Limb (tissue), 2 donors: Measurements from ENCODE around the gene CPNE1.
"Not testable (repeated sequence)": the region's sequence is repeated elsewhere in the genome, so short reads cannot be mapped to it uniquely, and the experiment has no call there.

Experiments
- DNase-seq, 2 donors: peaks; one replicate each; pipeline ENCODE4 v3.0.0-alpha.2; 2016; ENCODE audit errors: extremely low spot score in 2 of 2

The CPNE1 gene

DNA sequence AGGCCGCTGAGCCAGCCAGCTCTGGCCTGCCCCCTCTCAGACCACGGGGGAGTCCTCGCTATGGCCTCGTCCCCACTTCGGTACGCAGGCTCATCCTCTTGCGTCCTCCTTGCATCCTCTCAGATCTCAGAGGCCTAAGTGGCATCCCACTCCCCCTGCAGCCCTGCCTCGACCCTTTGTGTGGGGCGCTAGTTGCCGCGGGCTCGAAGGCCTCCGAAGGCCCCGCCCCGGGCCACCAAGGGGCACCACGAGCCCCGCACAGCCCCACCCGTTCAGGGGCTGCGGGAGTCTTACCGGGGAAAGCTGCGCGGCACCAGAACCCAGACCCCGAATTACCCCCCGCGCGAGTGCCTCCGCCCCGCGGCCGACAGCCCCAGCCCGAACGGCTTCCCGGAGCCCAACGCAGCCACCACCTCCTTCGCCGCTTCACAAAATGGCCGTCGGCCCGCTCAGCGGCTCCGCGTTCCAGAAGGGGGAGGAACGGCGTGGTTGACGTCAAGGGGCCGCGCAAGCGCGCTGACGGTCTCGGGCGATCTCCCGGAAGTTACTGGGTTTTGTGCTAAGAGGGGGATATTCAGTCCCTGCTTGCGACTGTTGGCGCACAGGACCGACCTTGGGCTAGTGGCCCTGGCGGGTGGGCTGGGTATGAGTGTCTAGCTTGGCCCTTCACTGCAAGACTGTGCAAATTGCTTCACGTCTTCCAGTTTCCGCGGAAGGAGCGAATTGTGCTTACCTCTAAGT, at the start of gene CPNE1, which contains the start of gene RBM12:
TSS of gene CPNE1 (minus strand) at position 435 of the 741 bp plus-strand sequence. CDS start 31,977 bp downstream, outside the sequence.
TSS of gene RBM12 (minus strand) at position 435 of the 741 bp plus-strand sequence. CDS start 9,578 bp downstream, outside the sequence.
- DNase-seq, result peak; percentile 96

- no peak for DNase-seq
Observed at GRCh38 chr20:35714127-35714526, 49.4 kb upstream of the CPNE1 start.

- DNase-seq, result not testable (repeated sequence)
Observed at GRCh38 chr20:35713120-35713519, 48.4 kb upstream of the CPNE1 start.

DNA sequence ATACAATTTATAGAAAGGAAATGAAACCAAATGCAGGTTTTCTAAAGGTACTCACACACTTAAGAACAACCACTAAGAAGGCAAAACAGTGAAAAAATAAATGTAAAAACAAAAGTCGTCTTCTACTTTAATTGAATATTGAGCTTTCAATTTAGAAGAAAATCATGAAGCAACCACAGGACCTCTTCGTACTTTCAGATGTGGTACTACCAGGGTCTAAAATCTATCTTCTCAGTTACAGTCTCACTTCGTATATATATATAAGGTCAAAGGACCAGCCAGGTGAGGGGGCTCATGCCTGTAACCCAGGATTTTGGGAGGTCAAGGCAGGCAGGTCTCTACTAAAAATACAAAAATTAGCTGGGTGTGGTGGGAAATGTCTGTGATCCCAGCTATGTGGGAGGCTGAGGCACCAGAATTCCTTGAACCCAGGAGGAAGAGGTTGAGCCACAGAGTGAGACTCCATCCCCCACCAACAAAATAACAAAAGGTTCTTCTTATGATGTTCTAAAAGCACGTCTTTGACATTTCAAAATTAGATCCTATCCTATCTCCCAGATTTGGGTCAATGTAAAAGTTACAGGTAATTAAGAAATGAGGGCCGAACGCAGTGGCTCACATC, 47.0 kb upstream of the CPNE1 start:
- no peak for DNase-seq

GRCh38 chr20:35710884-35711587, 46.3 kb upstream of the CPNE1 start:
- DNase-seq, result no peak

- DNase-seq, result no peak
Observed at GRCh38 chr20:35710039-35710438, 45.3 kb upstream of the CPNE1 start.

- no peak for DNase-seq
Observed at GRCh38 chr20:35709259-35709658, 44.6 kb upstream of the CPNE1 start.

DNA sequence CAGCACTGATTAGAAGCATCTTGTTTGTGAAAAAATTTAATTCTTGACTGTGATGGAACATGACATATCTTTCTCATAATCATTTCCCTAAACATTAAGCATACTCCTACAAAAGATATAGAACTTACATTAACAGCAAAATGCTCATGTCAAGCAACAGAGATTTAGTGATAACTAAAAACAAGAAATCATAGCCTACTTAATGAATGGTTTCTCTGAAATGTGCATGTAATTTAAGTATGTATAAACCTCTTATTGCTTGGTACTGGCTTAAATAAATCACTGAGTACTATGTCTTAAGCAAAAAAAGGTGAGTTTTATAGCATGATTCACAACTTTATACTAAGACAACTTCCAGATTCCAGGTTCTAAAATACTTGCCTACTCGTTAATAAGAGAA, 43.8 kb upstream of the CPNE1 start:
- DNase-seq, result no peak

GRCh38 chr20:35706591-35707529, 42.2 kb upstream of the CPNE1 start:
- not testable (repeated sequence) for DNase-seq

GRCh38 chr20:35705894-35706293, 41.2 kb upstream of the CPNE1 start:
- DNase-seq, result not testable (repeated sequence)

GRCh38 chr20:35704514-35705261, 40.0 kb upstream of the CPNE1 start:
- DNase-seq, result no peak

GRCh38 chr20:35702824-35703695, 38.4 kb upstream of the CPNE1 start:
- no peak for DNase-seq

GRCh38 chr20:35702051-35702823, 37.5 kb upstream of the CPNE1 start:
- no peak for DNase-seq

GRCh38 chr20:35700625-35701148, 36.0 kb upstream of the CPNE1 start:
- DNase-seq, result no peak

GRCh38 chr20:35699957-35700624, 35.4 kb upstream of the CPNE1 start:
- no peak for DNase-seq

DNA sequence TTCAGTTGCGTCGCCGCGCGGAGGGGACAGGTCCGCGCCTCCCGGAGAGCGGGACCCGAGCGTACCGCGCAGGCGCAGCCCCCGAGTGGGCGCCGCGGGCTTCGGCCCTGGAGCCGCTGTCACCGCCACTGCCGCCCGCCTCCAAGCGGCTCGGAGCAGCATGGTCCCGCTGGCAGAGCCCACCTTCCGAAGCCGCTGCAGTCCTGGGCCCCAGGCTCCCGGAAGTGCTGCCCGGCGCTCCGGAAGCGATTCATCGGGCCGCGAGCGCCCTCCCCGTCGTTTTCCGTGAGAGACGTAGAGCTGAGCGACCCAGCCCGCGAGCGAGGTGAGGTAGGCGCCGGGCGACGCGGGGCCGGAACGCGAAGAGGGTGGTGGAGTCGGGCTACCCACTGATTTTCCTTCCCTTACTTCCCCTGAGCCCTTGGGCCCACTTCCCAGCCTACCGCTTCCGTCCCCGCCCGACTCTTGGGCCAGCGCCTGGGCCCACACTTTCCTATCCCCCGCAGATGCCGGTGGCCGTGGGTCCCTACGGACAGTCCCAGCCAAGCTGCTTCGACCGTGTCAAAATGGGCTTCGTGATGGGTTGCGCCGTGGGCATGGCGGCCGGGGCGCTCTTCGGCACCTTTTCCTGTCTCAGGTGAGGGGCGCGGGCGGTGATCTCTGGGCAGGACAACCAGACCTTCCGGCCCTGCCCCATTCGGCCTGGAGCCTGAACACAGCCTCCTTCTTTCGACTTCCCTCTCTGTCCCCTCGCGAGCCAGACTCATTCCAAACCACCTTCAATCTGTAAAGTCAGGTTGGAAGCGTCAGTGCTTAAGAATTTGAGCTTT, 34.6 kb upstream of the CPNE1 start, which contains the start of the genes NFS1 and ROMO1:
TSS of gene NFS1 (minus strand) at position 226 of the 830 bp plus-strand sequence. CDS start at position 162, 64 bp downstream.
TSS of gene ROMO1 (plus strand) at position 279 of the 830 bp plus-strand sequence. CDS start at position 507, 228 bp downstream.
- DNase-seq, result peak; percentile 88 to 94
